Measurements from ENCODE around the gene LRRC27.

The LRRC27 gene

GRCh38 chr10:132322586-132323048, 9.4 kb upstream of the LRRC27 start:
- TF ChIP-seq POU6F1 (CRISPR knock-in tag; IDR thresholded peaks at IDR 0.05; ENCODE audit: borderline replicate concordance, low read depth): no peak
- TF ChIP-seq ISL1 (CRISPR knock-in tag; IDR thresholded peaks at IDR 0.05): no peak
- no peak for TF ChIP-seq ZNF8 (CRISPR knock-in tag; IDR thresholded peaks at IDR 0.05)
- no peak for TF ChIP-seq TCF4 (CRISPR knock-in tag; IDR thresholded peaks at IDR 0.05; ENCODE audit: borderline replicate concordance)
- no peak for TF ChIP-seq BACH2 (CRISPR knock-in tag; IDR thresholded peaks at IDR 0.05; ENCODE audit: borderline replicate concordance)
- ATAC-seq: no peak

- ATAC-seq: no peak
- no peak for TF ChIP-seq ZC3H10 (CRISPR knock-in tag; IDR thresholded peaks at IDR 0.05)
Observed at GRCh38 chr10:132324186-132324585, 7.8 kb upstream of the LRRC27 start.

GRCh38 chr10:132326344-132326889, 5.6 kb upstream of the LRRC27 start:
- ATAC-seq: no peak
- TF ChIP-seq ZFP30 (CRISPR knock-in tag; IDR thresholded peaks at IDR 0.05): no peak
- no peak for TF ChIP-seq ISL1 (CRISPR knock-in tag; IDR thresholded peaks at IDR 0.05)
- TF ChIP-seq ZNF8 (CRISPR knock-in tag; IDR thresholded peaks at IDR 0.05): no peak
- no peak for TF ChIP-seq TSHZ2 (CRISPR knock-in tag; IDR thresholded peaks at IDR 0.05)
- TF ChIP-seq RARB (CRISPR knock-in tag; IDR thresholded peaks at IDR 0.05): no peak
- no peak for TF ChIP-seq TOX (CRISPR knock-in tag; IDR thresholded peaks at IDR 0.05; ENCODE audit: borderline replicate concordance)
- TF ChIP-seq GLIS3 (CRISPR knock-in tag; IDR thresholded peaks at IDR 0.05): no peak
- no peak for TF ChIP-seq ESRRG (CRISPR knock-in tag; IDR thresholded peaks at IDR 0.05)
- no peak for TF ChIP-seq ZFP3 (CRISPR knock-in tag; IDR thresholded peaks at IDR 0.05)
- TF ChIP-seq ARNTL (CRISPR knock-in tag; IDR thresholded peaks at IDR 0.05; ENCODE audit: borderline replicate concordance, low read depth): no peak

- TF ChIP-seq ZNF70 (CRISPR knock-in tag; IDR thresholded peaks at IDR 0.05) (no peak), OSR1 (CRISPR knock-in tag; IDR thresholded peaks at IDR 0.05) (no peak), ZC3H10 (CRISPR knock-in tag; IDR thresholded peaks at IDR 0.05) (no peak)
- no peak for ATAC-seq
Observed at GRCh38 chr10:132326925-132327324, 5.1 kb upstream of the LRRC27 start.

- no peak for TF ChIP-seq CREB5 (CRISPR knock-in tag; IDR thresholded peaks at IDR 0.05; ENCODE audit: low read depth)
- TF ChIP-seq PPARA (CRISPR knock-in tag; IDR thresholded peaks at IDR 0.05; ENCODE audit: borderline replicate concordance): no peak
- TF ChIP-seq ZFP30 (CRISPR knock-in tag; IDR thresholded peaks at IDR 0.05): no peak
- TF ChIP-seq PATZ1 (CRISPR knock-in tag; IDR thresholded peaks at IDR 0.05; ENCODE audit: borderline replicate concordance): no peak
- no peak for TF ChIP-seq SNAI2 (CRISPR knock-in tag; IDR thresholded peaks at IDR 0.05)
- no peak for TF ChIP-seq TCF4 (CRISPR knock-in tag; IDR thresholded peaks at IDR 0.05; ENCODE audit: borderline replicate concordance)
- TF ChIP-seq RARB (CRISPR knock-in tag; IDR thresholded peaks at IDR 0.05): no peak
- TF ChIP-seq ARNTL (CRISPR knock-in tag; IDR thresholded peaks at IDR 0.05; ENCODE audit: borderline replicate concordance, low read depth): no peak
- TF ChIP-seq CSDC2 (CRISPR knock-in tag; IDR thresholded peaks at IDR 0.05): no peak
- TF ChIP-seq GLIS3 (CRISPR knock-in tag; IDR thresholded peaks at IDR 0.05): no peak
- no peak for TF ChIP-seq ZNF70 (CRISPR knock-in tag; IDR thresholded peaks at IDR 0.05)
- TF ChIP-seq OSR1 (CRISPR knock-in tag; IDR thresholded peaks at IDR 0.05): no peak
- no peak for TF ChIP-seq ZNF8 (CRISPR knock-in tag; IDR thresholded peaks at IDR 0.05)
- TF ChIP-seq TOX (CRISPR knock-in tag; IDR thresholded peaks at IDR 0.05; ENCODE audit: borderline replicate concordance): no peak
- TF ChIP-seq ZC3H10 (CRISPR knock-in tag; IDR thresholded peaks at IDR 0.05): no peak
- no peak for TF ChIP-seq POU6F1 (CRISPR knock-in tag; IDR thresholded peaks at IDR 0.05; ENCODE audit: borderline replicate concordance, low read depth)
- no peak for TF ChIP-seq ZNF565 (CRISPR knock-in tag; conservative IDR thresholded peaks at IDR 0.05; ENCODE audit: low read depth)
- no peak for TF ChIP-seq CSRNP3 (CRISPR knock-in tag; IDR thresholded peaks at IDR 0.05)
- no peak for ATAC-seq
Observed at GRCh38 chr10:132328106-132328505, 3.9 kb upstream of the LRRC27 start.
